ENCODE data around the gene COL13A1. TPM values are rescaled to one million over a fixed set of nuclear protein-coding genes. Genes with fewer than 3 reads are reported as not detected.

Gene COL13A1
- polyA plus RNA-seq, 1 of the 3 experiments (the other 2 are of a cell fraction): 26.7 TPM

GRCh38 chr10:69952821-69953221 is 151.1 kb downstream of the COL13A1 start:
- Histone ChIP-seq H3K9ac (no peak overlapping the region), H2AFZ (ENCODE audit: low read depth) (no peak overlapping the region), H3K9me3 (no peaks in the 10 kb centered on the region), H3K27ac (ENCODE audit: low read depth in 2 of 2, low read length in 1 of 2) (no peak overlapping the region), H4K20me1 (ENCODE audit: insufficient read depth) (no peaks in the 10 kb centered on the region), H3K36me3 (replicated peaks in 1 of 2; ENCODE audit: control insufficient read depth in 1 of 2, insufficient read depth in 2 of 2, low read length in 1 of 2) (no peaks in the 10 kb centered on the region), H3K4me2 (no peak overlapping the region), H3K4me3 (ENCODE audit: low read depth in 2 of 2, low read length in 1 of 2) (no peak overlapping the region), H3K4me1 (ENCODE audit: control insufficient read depth in 1 of 2, insufficient read depth in 2 of 2, low read depth in 1 of 2, low read length in 1 of 2) (no peaks in the 10 kb centered on the region), H3K9me2 (no peaks in the 10 kb centered on the region), H3F3A (replicated peaks; ENCODE audit: insufficient read depth) (no peaks in the 10 kb centered on the region), H3K79me2 (ENCODE audit: insufficient read depth) (no peaks in the 10 kb centered on the region), H3K27me3 (ENCODE audit: insufficient read depth) (no peaks in the 10 kb centered on the region)
- no peak for TF ChIP-seq SIN3A (IDR thresholded peaks at IDR 0.05; ENCODE audit: borderline replicate concordance, low read depth, low read length)
- POLR2A ChIA-PET: no interaction called here
- 58% methylated on average over 5 of the region's 5 CpGs for WGBS (ENCODE audit: low lambda C conversion rate)
- no peak for DNase-seq
- CTCF ChIA-PET: interaction anchor here (1.2 to 2.5 kb wide), 3 partner anchors 13 to 323 kb away, joined by 3 to 8 read pairs (median 3); no protein-coding TSS in a partner anchor

GRCh38 chr10:69953851-69954250 is 152.1 kb downstream of the COL13A1 start:
- Histone ChIP-seq H3K36me3 (replicated peaks in 1 of 2; ENCODE audit: control insufficient read depth in 1 of 2, insufficient read depth in 2 of 2, low read length in 1 of 2) (no peaks in the 10 kb centered on the region), H3K9ac (no peak overlapping the region), H3K4me3 (ENCODE audit: low read depth in 2 of 2, low read length in 1 of 2) (no peak overlapping the region), H3K4me1 (ENCODE audit: control insufficient read depth in 1 of 2, insufficient read depth in 2 of 2, low read depth in 1 of 2, low read length in 1 of 2) (no peaks in the 10 kb centered on the region), H3K4me2 (no peak overlapping the region), H2AFZ (ENCODE audit: low read depth) (no peak overlapping the region), H3F3A (replicated peaks; ENCODE audit: insufficient read depth) (no peaks in the 10 kb centered on the region), H3K79me2 (ENCODE audit: insufficient read depth) (no peaks in the 10 kb centered on the region), H3K9me2 (no peaks in the 10 kb centered on the region), H3K27me3 (ENCODE audit: insufficient read depth) (no peaks in the 10 kb centered on the region), H3K27ac (ENCODE audit: low read depth in 2 of 2, low read length in 1 of 2) (no peak overlapping the region), H4K20me1 (ENCODE audit: insufficient read depth) (no peaks in the 10 kb centered on the region), H3K9me3 (no peaks in the 10 kb centered on the region)
- ChIA-PET CTCF (interaction anchor here (1.6 to 2.5 kb wide), 2 partner anchors 9 to 39 kb away, joined by 4 to 8 read pairs; no protein-coding TSS in a partner anchor), POLR2A (interaction anchor here (0.6 kb wide), 1 partner anchor 249 kb away, joined by 7 read pairs; no protein-coding TSS in a partner anchor)
- DNase-seq: no peak
- 75% methylated on average over 6 of the region's 6 CpGs for WGBS (ENCODE audit: low lambda C conversion rate)
- no peak for TF ChIP-seq NFIC (IDR thresholded peaks at IDR 0.05; ENCODE audit: borderline replicate concordance)
- no peak for TF ChIP-seq USF1 (IDR thresholded peaks at IDR 0.05; ENCODE audit: borderline replicate concordance, low read depth)
- no peak for TF ChIP-seq CTCF (IDR thresholded peaks at IDR 0.05)
- TF ChIP-seq GATA2 (CRISPR knock-in tag; IDR thresholded peaks at IDR 0.05): no peak
- TF ChIP-seq ZBTB33 (IDR thresholded peaks at IDR 0.05; ENCODE audit: borderline replicate concordance, low read depth): no peak
- TF ChIP-seq RAD21 (IDR thresholded peaks at IDR 0.05; ENCODE audit: low read length): no peak
- TF ChIP-seq NRF1 (IDR thresholded peaks at IDR 0.05; ENCODE audit: low read depth, low read length): no peak
- TF ChIP-seq RXRA (IDR thresholded peaks at IDR 0.05; ENCODE audit: borderline replicate concordance, low read depth): no peak
- TF ChIP-seq MEF2A (IDR thresholded peaks at IDR 0.05; ENCODE audit: borderline replicate concordance, low read depth): no peak

Data from SK-N-SH (cell line).